SK-N-SH (cell line): ENCODE data around the gene TUBGCP3. TPM values are rescaled to one million over a fixed set of nuclear protein-coding genes. Genes with fewer than 3 reads are reported as not detected.

Experiments
- CTCF ChIA-PET: fragments of 300-600, 350-600 bp; formaldehyde crosslinking; extraction: SDS; loops from one replicate; lab custom pipeline; 2021; lab: Yijun Ruan, JAX
- POLR2A ChIA-PET: fragments of 350-600 bp; sonication (Branson Sonifier 250); formaldehyde crosslinking; extraction: SDS; loops from one replicate; lab custom pipeline; 2020; ENCODE audit warnings: antibody characterized with exemption, inconsistent platforms; lab: Yijun Ruan, JAX
- DNase-seq: peaks from one replicate; pipeline ENCODE4 v3.0.0; 2012
- H2AFZ ChIP-seq: fragments of 200-600 bp; sonication (generic); 2 replicates; pipeline ENCODE4 v1.8.1; 2016; ENCODE audit warnings: antibody characterized with exemption, mild to moderate bottlenecking, low read depth
- H3F3A ChIP-seq: fragments of 200-600 bp; sonication (generic); replicated peaks from 2 replicates; pipeline ENCODE3; 2016; ENCODE audit warnings: antibody characterized with exemption, mild to moderate bottlenecking; ENCODE audit not compliant: insufficient read depth
- H3K27ac ChIP-seq, 2 experiments: fragments of 200-500 bp in 1 of 2; fragments of 200-600 bp in 1 of 2; sonication (Bioruptor generic) in 1 of 2; sonication (generic), shearing (Covaris generic) in 1 of 2; 2 replicates each; pipeline versions ENCODE4 v1.5.1 to v1.6.1; 2014 to 2016; ENCODE audit warnings: low read depth in 2 of 2, inconsistent platforms in 1 of 2, low read length in 1 of 2, mild to moderate bottlenecking in 1 of 2, mixed read lengths in 1 of 2
- H3K27me3 ChIP-seq: fragments of 200-600 bp; sonication (generic), shearing (Covaris generic); 2 replicates; pipeline ENCODE4 v1.6.1; 2016; ENCODE audit warnings: mixed run types; ENCODE audit not compliant: insufficient read depth
- H3K36me3 ChIP-seq, 2 experiments: fragments of 200-500 bp in 1 of 2; fragments of 200-600 bp in 1 of 2; sonication (Bioruptor generic) in 1 of 2; sonication (generic) in 1 of 2; replicated peaks in 1 of 2; 2 replicates each; pipeline versions ENCODE3 to v1.5.1; 2014 to 2016; ENCODE audit warnings: low read length in 1 of 2, mild to moderate bottlenecking in 1 of 2; ENCODE audit not compliant: insufficient read depth in 2 of 2, control insufficient read depth in 1 of 2
- H3K4me1 ChIP-seq, 2 experiments: fragments of 200-500 bp in 1 of 2; fragments of 200-600 bp in 1 of 2; sonication (Bioruptor generic) in 1 of 2; sonication (generic), shearing (Covaris generic) in 1 of 2; 2 replicates each; pipeline versions ENCODE4 v1.5.1 to v1.6.1; 2014 to 2016; ENCODE audit warnings: low read depth in 1 of 2, low read length in 1 of 2, mixed run types in 1 of 2; ENCODE audit not compliant: insufficient read depth in 2 of 2, control insufficient read depth in 1 of 2
- H3K4me2 ChIP-seq: fragments of 200-600 bp; sonication (generic), shearing (Covaris generic); 2 replicates; pipeline ENCODE4 v1.6.1; 2017; ENCODE audit warnings: mixed run types
- H3K4me3 ChIP-seq, 2 experiments: fragments of 200-500 bp in 1 of 2; fragments of 200-600 bp in 1 of 2; sonication (Bioruptor generic) in 1 of 2; sonication (generic), shearing (Covaris generic) in 1 of 2; 2 replicates each; pipeline versions ENCODE4 v1.5.1 to v1.8.1; 2014 to 2016; ENCODE audit warnings: low read depth in 2 of 2, inconsistent platforms in 1 of 2, low read length in 1 of 2, mild to moderate bottlenecking in 1 of 2, mixed read lengths in 1 of 2, moderate library complexity in 1 of 2
- H3K79me2 ChIP-seq: fragments of 200-600 bp; sonication (generic); 2 replicates; pipeline ENCODE4 v1.8.1; 2017; ENCODE audit warnings: mild to moderate bottlenecking; ENCODE audit not compliant: insufficient read depth
- H3K9ac ChIP-seq: fragments of 200-600 bp; sonication (generic); 2 replicates; pipeline ENCODE4 v1.6.1; 2017; ENCODE audit warnings: mixed run types
- H3K9me2 ChIP-seq: fragments of 200-600 bp; sonication (generic); 2 replicates; pipeline ENCODE4 v1.6.1; 2017; ENCODE audit warnings: mixed run types
- H3K9me3 ChIP-seq: fragments of 200-600 bp; sonication (generic); 2 replicates; pipeline ENCODE4 v1.6.1; 2017; ENCODE audit warnings: mixed run types, mild to moderate bottlenecking, moderate library complexity
- H4K20me1 ChIP-seq: fragments of 200-600 bp; sonication (generic); 2 replicates; pipeline ENCODE4 v1.6.1; 2017; ENCODE audit warnings: mild to moderate bottlenecking, mixed run types; ENCODE audit not compliant: insufficient read depth
- CHD2 ChIP-seq: fragments of 150-350 bp; IDR thresholded peaks from 2 replicates; pipeline ENCODE4 v1.6.1; 2018; ENCODE audit warnings: low read length; ENCODE audit not compliant: partially characterized antibody
- CTCF ChIP-seq: fragments of 200-600 bp; sonication (generic); IDR thresholded peaks from 2 replicates; pipeline ENCODE4 v1.6.1; 2017; ENCODE audit warnings: antibody characterized with exemption, mild to moderate bottlenecking, moderate library complexity
- EP300 ChIP-seq, 2 experiments: IDR thresholded peaks; 2 replicates each; pipeline versions ENCODE4 v1.4.0 to v1.6.1; 2012; ENCODE audit warnings: borderline replicate concordance in 1 of 2, low read depth in 1 of 2, low read length in 1 of 2
- FOSL2 ChIP-seq: IDR thresholded peaks from 2 replicates; pipeline ENCODE4 v1.4.0; 2012; ENCODE audit warnings: low read depth, mild to moderate bottlenecking, moderate library complexity, borderline replicate concordance
- FOXJ3 ChIP-seq: sonication (generic); formaldehyde crosslinking; IDR thresholded peaks from 2 replicates; pipeline ENCODE4 v1.5.1; 2020; ENCODE audit warnings: mild to moderate bottlenecking, missing genetic modification reagents
- GABPA ChIP-seq: IDR thresholded peaks from 2 replicates; pipeline ENCODE4 v1.4.0; 2012; ENCODE audit warnings: low read depth, mild to moderate bottlenecking
- IRF3 ChIP-seq: fragments of 150-350 bp; IDR thresholded peaks from 2 replicates; pipeline ENCODE4 v1.6.1; 2016; ENCODE audit warnings: mild to moderate bottlenecking, low read depth, low read length
- MAX ChIP-seq: IDR thresholded peaks from 2 replicates; pipeline ENCODE4 v1.4.0; 2012; ENCODE audit warnings: low read depth
- MEF2A ChIP-seq: IDR thresholded peaks from 2 replicates; pipeline ENCODE4 v1.4.0; 2012; ENCODE audit warnings: low read depth, borderline replicate concordance
- MXI1 ChIP-seq: IDR thresholded peaks from 2 replicates; pipeline ENCODE4 v1.6.1; 2012; ENCODE audit warnings: mild to moderate bottlenecking, low read depth, low read length, improper control_type of control experiment
- NFIC ChIP-seq: IDR thresholded peaks from 2 replicates; pipeline ENCODE4 v1.4.0; 2012; ENCODE audit warnings: borderline replicate concordance
- NRF1 ChIP-seq: IDR thresholded peaks from 2 replicates; pipeline ENCODE4 v1.6.1; 2012; ENCODE audit warnings: low read depth, mild to moderate bottlenecking, low read length
- POLR2AphosphoS5 ChIP-seq: IDR thresholded peaks from 2 replicates; pipeline ENCODE4 v1.6.1; 2012; ENCODE audit warnings: low read depth, low read length
- RAD21 ChIP-seq: IDR thresholded peaks from 2 replicates; pipeline ENCODE4 v1.6.1; 2012; ENCODE audit warnings: mild to moderate bottlenecking, low read length
- RCOR1 ChIP-seq: fragments of 150-350 bp; IDR thresholded peaks from 2 replicates; pipeline ENCODE4 v1.6.1; 2017; ENCODE audit warnings: antibody characterized with exemption, low read length
- RFX5 ChIP-seq: IDR thresholded peaks from 2 replicates; pipeline ENCODE4 v1.6.1; 2012; ENCODE audit warnings: mild to moderate bottlenecking, improper control_type of control experiment, low read length
- RXRA ChIP-seq: IDR thresholded peaks from 2 replicates; pipeline ENCODE4 v1.4.0; 2012; ENCODE audit warnings: low read depth, mild to moderate bottlenecking, borderline replicate concordance
- SIN3A ChIP-seq: IDR thresholded peaks from 2 replicates; pipeline ENCODE4 v1.6.1; 2012; ENCODE audit warnings: low read depth, mild to moderate bottlenecking, low read length, moderate library complexity, borderline replicate concordance
- SMC3 ChIP-seq: IDR thresholded peaks from 2 replicates; pipeline ENCODE4 v1.6.1; 2012; ENCODE audit warnings: low read depth, low read length, improper control_type of control experiment
- TAF1 ChIP-seq: IDR thresholded peaks from 2 replicates; pipeline ENCODE4 v1.6.1; 2012; ENCODE audit warnings: low read depth, mild to moderate bottlenecking, low read length, moderate library complexity, borderline replicate concordance
- TCF12 ChIP-seq: IDR thresholded peaks from 2 replicates; pipeline ENCODE4 v1.4.0; 2012
- TEAD4 ChIP-seq: IDR thresholded peaks from 2 replicates; pipeline ENCODE4 v1.4.0; 2012; ENCODE audit warnings: mild to moderate bottlenecking, borderline replicate concordance; ENCODE audit not compliant: insufficient read depth
- ZBTB33 ChIP-seq: IDR thresholded peaks from 2 replicates; pipeline ENCODE4 v1.4.0; 2012; ENCODE audit warnings: low read depth, borderline replicate concordance
- WGBS: methylation state at CpG from one replicate; pipeline ENCODE4 v1.1.6; 2017; ENCODE audit warnings: low lambda C conversion rate; 5-methylcytosine and 5-hydroxymethylcytosine counted together
- polyA plus RNA-seq, 3 experiments: library from polyadenylated mRNA; depleted of rRNA; stranded (reverse); fragments of >200 nt; gene quantifications; 2 replicates each; pipeline ENCODE4 v1.2.3, GENCODE V29; 2012

Gene TUBGCP3
- polyA plus RNA-seq, 1 of the 3 experiments (the other 2 are of a cell fraction): 16.8 TPM

GRCh38 chr13:112606109-112607001 lies 18.4 kb upstream of the TUBGCP3 start (continued):
- TF ChIP-seq MXI1 (peak; percentile 62; the same call in 1 of the 2 replicates), EP300 (IDR thresholded peaks at IDR 0.05; ENCODE audit: borderline replicate concordance in 1 of 2, low read depth in 1 of 2, low read length in 1 of 2) (no peak), IRF3 (no peak), CHD2 (peak; percentile 39), RAD21 (peak; percentile 93), FOXJ3 (CRISPR knock-in tag) (no peak), RCOR1 (0 out of 2 replicates have a peak, but pooled peaks have one; percentile 29), SMC3 (peak; percentile 80), TAF1 (no peak), RXRA (no peak), POLR2AphosphoS5 (no peak)

GRCh38 chr13:112605531-112605990 lies 17.6 kb upstream of the TUBGCP3 start:
- no peaks in the 10 kb centered on the region; the same call in 1 of the 2 replicates for H3K27me3 ChIP-seq
- TF ChIP-seq FOSL2 (no peak), FOXJ3 (CRISPR knock-in tag) (no peak), ZBTB33 (no peak), CTCF (no peak), NFIC (no peak), SIN3A (no peak), NRF1 (no peak), TCF12 (no peak), GABPA (no peak), RFX5 (no peak), TEAD4 (no peak), MXI1 (no peak), MAX (no peak), MEF2A (no peak)
- no peaks in the 10 kb centered on the region for H3K9me3 ChIP-seq
- no peaks in the 10 kb centered on the region for H4K20me1 ChIP-seq
- peak overlapping the region; percentile 55 to 61; a peak in 2 of 4 replicates for H3K4me3 ChIP-seq
- H2AFZ ChIP-seq: peak overlapping the region; percentile 91
- H3K27ac ChIP-seq: no peak overlapping the region
- peak overlapping the region; percentile 71 for H3K4me2 ChIP-seq
- H3K9ac ChIP-seq: no peak overlapping the region
- WGBS: 90% methylated on average over 16 of the region's 18 CpGs
- POLR2A ChIA-PET: interaction anchor here (2.1 kb wide), 1 partner anchor 18 kb away, joined by 7 read pairs; the partner anchor contains the start of gene TUBGCP3
- H3K36me3 ChIP-seq: no peaks in the 10 kb centered on the region
- no peaks in the 10 kb centered on the region for H3K9me2 ChIP-seq
- no peak for DNase-seq
- H3F3A ChIP-seq: no peaks in the 10 kb centered on the region
- CTCF ChIA-PET: interaction anchor here (0.6 to 3.5 kb wide), 28 partner anchors 9 to 1127 kb away, joined by 3 to 32 read pairs (median 4); partner anchors contain the start of gene TUBGCP3
- no peaks in the 10 kb centered on the region; a peak in 1 of 4 replicates for H3K4me1 ChIP-seq
- no peaks in the 10 kb centered on the region for H3K79me2 ChIP-seq
